HFF-Myc (cell line): ENCODE data around the gene SERPINA1.

Source experiments
- DNase-seq: peaks from one replicate; pipeline ENCODE4 v3.0.0-alpha.2; 2011; ENCODE audit warnings: low read depth; ENCODE audit errors: extremely low read depth
- H3K4me3 ChIP-seq: replicated peaks from 2 replicates; pipeline ENCODE4 v1.5.1; 2011; ENCODE audit warnings: low read depth, mild to moderate bottlenecking, control low read depth, low read length
- CTCF ChIP-seq: IDR thresholded peaks from 2 replicates; pipeline ENCODE4 v1.5.1; 2012; ENCODE audit warnings: mild to moderate bottlenecking, low read depth, low read length, control low read depth; ENCODE audit errors: missing control alignments

Gene SERPINA1

GRCh38 chr14:94389104-94389469 is 685 bp upstream of the SERPINA1 start:
- no peak for DNase-seq
- TF ChIP-seq CTCF = no peak
- H3K4me3 ChIP-seq = no peak overlapping the region

GRCh38 chr14:94388027-94388383 is 397 bp downstream of the SERPINA1 start:
- DNase-seq = no peak
- TF ChIP-seq CTCF = no peak
- H3K4me3 ChIP-seq = no peak overlapping the region

- H3K4me3 ChIP-seq = no peak overlapping the region
- DNase-seq = no peak
- no peak for TF ChIP-seq CTCF
Observed at GRCh38 chr14:94387051-94388026, 1.1 kb downstream of the SERPINA1 start.

GRCh38 chr14:94386085-94387031 is 2.0 kb downstream of the SERPINA1 start:
- H3K4me3 ChIP-seq = no peak overlapping the region
- DNase-seq = no peak
- no peak for TF ChIP-seq CTCF

GRCh38 chr14:94385553-94386057 is 2.8 kb downstream of the SERPINA1 start:
- H3K4me3 ChIP-seq = no peak overlapping the region

More at GRCh38 chr14:94385553-94386057, 2.8 kb downstream of the SERPINA1 start:
- no peak for TF ChIP-seq CTCF
- DNase-seq = no peak
